ENCODE data around the gene CCDC126. TPM values are rescaled to one million over a fixed set of nuclear protein-coding genes. Genes with fewer than 3 reads are reported as not detected.

CCDC126 gene
- total and polyA plus RNA-seq, 2 of the 8 experiments (the other 6 are each of a cell fraction or from before 2014, with no cell fraction given): 1.4 to 5.3 TPM

DNA sequence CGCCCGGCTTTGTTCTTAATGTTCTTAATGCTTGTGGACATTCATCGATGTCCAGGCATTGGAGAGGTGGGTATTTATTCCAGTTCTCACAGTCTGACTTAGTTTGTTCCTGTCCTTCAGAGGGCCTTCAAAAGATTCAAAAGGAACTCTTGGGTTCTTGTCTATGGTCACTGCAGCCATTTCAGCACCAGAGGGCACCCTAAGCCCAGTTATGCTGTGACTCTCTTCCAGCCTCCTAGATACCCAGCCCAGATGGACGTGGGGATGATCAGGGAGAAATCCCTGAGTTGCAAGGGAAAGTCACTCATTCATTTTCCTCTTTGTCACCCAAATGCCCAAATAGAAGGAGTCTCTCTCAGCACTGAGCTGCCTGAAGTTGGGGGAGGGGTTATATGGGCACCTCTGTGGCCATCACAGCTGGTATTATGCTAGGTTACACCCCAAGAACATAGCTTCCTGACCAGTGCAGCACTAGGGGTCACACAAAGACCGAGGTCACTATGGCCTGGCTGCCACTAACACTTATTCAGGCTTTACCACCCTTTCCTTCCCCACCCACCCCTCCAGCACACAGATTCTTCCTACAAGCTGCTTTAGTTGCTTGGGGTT lies 26.5 kb upstream of the CCDC126 start (continued):
- TF ChIP-seq, protein P1, sequence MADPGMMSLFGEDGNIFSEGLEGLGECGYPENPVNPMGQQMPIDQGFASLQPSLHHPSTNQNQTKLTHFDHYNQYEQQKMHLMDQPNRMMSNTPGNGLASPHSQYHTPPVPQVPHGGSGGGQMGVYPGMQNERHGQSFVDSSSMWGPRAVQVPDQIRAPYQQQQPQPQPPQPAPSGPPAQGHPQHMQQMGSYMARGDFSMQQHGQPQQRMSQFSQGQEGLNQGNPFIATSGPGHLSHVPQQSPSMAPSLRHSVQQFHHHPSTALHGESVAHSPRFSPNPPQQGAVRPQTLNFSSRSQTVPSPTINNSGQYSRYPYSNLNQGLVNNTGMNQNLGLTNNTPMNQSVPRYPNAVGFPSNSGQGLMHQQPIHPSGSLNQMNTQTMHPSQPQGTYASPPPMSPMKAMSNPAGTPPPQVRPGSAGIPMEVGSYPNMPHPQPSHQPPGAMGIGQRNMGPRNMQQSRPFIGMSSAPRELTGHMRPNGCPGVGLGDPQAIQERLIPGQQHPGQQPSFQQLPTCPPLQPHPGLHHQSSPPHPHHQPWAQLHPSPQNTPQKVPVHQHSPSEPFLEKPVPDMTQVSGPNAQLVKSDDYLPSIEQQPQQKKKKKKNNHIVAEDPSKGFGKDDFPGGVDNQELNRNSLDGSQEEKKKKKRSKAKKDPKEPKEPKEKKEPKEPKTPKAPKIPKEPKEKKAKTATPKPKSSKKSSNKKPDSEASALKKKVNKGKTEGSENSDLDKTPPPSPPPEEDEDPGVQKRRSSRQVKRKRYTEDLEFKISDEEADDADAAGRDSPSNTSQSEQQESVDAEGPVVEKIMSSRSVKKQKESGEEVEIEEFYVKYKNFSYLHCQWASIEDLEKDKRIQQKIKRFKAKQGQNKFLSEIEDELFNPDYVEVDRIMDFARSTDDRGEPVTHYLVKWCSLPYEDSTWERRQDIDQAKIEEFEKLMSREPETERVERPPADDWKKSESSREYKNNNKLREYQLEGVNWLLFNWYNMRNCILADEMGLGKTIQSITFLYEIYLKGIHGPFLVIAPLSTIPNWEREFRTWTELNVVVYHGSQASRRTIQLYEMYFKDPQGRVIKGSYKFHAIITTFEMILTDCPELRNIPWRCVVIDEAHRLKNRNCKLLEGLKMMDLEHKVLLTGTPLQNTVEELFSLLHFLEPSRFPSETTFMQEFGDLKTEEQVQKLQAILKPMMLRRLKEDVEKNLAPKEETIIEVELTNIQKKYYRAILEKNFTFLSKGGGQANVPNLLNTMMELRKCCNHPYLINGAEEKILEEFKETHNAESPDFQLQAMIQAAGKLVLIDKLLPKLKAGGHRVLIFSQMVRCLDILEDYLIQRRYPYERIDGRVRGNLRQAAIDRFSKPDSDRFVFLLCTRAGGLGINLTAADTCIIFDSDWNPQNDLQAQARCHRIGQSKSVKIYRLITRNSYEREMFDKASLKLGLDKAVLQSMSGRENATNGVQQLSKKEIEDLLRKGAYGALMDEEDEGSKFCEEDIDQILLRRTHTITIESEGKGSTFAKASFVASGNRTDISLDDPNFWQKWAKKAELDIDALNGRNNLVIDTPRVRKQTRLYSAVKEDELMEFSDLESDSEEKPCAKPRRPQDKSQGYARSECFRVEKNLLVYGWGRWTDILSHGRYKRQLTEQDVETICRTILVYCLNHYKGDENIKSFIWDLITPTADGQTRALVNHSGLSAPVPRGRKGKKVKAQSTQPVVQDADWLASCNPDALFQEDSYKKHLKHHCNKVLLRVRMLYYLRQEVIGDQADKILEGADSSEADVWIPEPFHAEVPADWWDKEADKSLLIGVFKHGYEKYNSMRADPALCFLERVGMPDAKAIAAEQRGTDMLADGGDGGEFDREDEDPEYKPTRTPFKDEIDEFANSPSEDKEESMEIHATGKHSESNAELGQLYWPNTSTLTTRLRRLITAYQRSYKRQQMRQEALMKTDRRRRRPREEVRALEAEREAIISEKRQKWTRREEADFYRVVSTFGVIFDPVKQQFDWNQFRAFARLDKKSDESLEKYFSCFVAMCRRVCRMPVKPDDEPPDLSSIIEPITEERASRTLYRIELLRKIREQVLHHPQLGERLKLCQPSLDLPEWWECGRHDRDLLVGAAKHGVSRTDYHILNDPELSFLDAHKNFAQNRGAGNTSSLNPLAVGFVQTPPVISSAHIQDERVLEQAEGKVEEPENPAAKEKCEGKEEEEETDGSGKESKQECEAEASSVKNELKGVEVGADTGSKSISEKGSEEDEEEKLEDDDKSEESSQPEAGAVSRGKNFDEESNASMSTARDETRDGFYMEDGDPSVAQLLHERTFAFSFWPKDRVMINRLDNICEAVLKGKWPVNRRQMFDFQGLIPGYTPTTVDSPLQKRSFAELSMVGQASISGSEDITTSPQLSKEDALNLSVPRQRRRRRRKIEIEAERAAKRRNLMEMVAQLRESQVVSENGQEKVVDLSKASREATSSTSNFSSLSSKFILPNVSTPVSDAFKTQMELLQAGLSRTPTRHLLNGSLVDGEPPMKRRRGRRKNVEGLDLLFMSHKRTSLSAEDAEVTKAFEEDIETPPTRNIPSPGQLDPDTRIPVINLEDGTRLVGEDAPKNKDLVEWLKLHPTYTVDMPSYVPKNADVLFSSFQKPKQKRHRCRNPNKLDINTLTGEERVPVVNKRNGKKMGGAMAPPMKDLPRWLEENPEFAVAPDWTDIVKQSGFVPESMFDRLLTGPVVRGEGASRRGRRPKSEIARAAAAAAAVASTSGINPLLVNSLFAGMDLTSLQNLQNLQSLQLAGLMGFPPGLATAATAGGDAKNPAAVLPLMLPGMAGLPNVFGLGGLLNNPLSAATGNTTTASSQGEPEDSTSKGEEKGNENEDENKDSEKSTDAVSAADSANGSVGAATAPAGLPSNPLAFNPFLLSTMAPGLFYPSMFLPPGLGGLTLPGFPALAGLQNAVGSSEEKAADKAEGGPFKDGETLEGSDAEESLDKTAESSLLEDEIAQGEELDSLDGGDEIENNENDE (IDR thresholded peaks at IDR 0.05; ENCODE audit: insufficient replicate concordance, low read length): no peak
